RCC 7860 (cell line): ENCODE data around the gene TIMM17A.
A peak's percentile ranks its signal among the peaks of the same experiment; 100 is the strongest.

ENCODE experiments used
- DNase-seq: peaks from one replicate; pipeline ENCODE4 v3.0.0-alpha.2; 2015; ENCODE audit warnings: low spot score
- FAIRE-seq: peaks from 2 replicates; lab custom pipeline; 2012; peaks lifted over from hg19 to GRCh38; lab: Jason Lieb, UNC

The TIMM17A gene

DNA sequence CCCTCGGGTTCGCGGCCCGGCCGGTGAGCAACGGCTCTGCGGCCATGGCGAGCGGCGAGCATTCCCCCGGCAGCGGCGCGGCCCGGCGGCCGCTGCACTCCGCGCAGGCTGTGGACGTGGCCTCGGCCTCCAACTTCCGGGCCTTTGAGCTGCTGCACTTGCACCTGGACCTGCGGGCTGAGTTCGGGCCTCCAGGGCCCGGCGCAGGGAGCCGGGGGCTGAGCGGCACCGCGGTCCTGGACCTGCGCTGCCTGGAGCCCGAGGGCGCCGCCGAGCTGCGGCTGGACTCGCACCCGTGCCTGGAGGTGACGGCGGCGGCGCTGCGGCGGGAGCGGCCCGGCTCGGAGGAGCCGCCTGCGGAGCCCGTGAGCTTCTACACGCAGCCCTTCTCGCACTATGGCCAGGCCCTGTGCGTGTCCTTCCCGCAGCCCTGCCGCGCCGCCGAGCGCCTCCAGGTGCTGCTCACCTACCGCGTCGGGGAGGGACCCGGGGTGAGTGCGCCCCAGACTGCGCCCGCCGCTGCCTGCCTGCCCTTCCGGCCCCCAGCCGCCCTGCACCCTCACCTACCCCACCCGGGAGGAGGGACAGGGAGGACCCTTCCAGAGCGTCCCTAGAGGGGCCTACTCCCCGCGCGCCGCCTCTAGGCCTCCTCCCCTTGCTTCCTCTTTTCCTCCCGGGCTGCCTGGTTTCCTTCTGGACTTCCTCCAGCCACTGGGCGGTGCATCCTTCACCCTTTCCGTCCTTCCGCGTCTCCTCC, 27.5 kb downstream of the TIMM17A start, which contains the start of gene RNPEP:
RNPEP (plus strand) TSS at position 26 of the 757 bp plus-strand sequence; CDS start at position 45, 19 bp downstream.
- DNase-seq, result peak; percentile 76
- peak; percentile 71 for FAIRE-seq

DNA sequence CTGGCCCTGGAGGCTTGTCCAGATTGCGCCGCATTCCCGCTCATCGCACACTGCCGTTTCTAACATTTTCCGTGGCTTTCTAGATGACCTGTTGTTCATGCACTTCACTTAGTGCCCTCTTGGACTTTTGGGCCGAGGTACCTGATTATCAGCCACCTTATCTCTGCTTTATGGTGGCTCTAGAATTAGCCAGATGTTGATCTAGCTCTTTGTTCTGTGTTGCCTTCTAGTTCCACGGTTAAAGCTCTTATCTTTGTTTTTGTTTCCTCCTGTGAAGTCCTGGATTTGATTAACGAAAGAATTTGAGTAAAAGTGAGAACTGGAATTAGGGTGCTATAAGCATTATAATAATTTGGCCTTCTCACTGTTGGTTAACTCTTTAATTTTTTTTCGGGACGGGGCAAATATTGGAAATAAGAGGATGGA, 28.1 kb downstream of the TIMM17A start:
- no peak for FAIRE-seq
- DNase-seq, result no peak

DNA sequence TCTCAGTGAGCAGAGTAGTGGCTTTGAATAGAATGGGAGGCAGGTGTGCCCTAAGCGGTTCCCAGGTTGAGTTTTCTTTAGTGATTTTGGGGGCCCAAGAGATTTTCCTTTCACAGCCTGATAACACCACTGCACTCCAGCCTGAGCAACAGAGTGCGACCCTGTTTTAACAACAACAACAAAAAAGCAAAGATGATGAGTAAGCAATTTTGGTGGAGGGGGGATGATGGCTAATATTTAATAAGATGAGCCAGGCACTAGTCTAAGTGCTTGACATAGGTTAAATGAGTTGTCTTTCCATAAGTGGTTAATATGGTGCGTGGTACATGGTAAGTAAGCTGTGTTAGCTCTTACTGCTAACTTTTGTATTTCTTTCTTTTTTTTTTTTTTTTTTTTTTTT, 29.1 kb downstream of the TIMM17A start:
- DNase-seq (no peak), FAIRE-seq (no peak)

DNA sequence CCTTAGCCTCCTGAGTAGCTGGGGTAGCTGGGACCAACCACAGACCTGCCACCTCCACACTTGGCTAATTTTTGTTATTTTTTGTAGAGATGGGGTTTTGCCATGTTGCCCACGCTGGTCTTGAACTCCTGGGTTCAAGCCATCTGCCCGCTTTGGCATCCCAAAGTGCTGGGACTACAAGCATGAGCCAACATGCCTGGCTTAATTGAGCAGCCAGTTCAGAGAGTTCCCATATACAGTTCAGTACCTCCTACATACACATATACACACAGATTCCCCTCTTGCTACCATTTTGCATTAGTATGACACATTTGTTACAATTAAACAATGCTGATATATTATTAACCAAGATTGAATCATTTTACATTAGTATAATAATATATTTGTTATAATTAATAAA, 30.1 kb downstream of the TIMM17A start:
- FAIRE-seq (no peak), DNase-seq (no peak)

DNA sequence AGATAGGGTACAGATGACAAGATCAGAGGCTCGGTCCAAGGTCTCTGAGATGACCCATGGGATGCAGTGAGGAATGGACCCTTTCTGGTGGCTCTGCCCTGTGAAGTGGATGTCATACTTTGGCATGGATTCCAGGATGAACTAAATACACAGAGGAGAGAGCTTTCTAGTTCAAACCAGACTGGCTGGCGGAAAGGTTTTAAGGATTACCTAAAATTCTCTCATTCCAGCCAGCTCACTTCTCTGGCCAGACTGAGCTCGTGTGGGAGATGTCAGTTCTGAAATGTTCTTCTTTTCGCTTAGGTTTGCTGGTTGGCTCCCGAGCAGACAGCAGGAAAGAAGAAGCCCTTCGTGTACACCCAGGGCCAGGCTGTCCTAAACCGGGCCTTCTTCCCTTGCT, 33.3 kb downstream of the TIMM17A start:
- FAIRE-seq, result no peak
- no peak for DNase-seq

DNA sequence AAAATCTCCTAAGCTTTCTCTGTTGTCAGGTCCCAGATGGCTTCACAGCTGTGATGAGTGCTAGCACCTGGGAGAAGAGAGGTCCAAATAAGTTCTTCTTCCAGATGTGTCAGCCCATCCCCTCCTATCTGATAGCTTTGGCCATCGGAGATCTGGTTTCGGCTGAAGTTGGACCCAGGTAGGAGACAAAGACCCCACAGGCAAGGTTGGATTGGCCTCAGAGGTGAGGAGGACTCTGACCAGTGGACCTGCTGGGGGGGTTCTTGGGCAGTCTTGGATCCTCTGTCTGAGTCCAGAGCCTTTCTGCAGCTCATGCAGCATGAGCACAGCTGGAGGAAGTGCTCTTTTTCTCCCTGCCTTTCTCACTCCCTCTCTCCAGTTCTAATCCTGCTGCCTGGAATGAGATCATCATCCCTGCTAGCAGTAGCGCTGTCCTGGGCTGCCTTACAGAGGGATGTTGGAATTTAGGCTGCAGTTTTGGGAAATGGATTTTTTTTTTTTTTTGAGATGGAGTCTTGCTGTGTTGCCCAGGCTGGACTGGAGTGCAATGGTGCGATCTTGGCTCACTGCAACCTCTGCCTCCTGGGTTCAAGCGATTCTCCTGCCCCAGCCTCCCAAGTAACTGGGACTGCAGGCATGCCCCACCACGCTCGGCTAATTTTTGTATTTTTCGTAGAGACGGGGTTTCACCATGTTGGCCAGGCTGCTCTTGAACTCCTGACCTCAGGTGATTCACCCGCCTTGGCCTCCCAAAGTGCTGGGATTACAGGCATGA, 34.2 kb downstream of the TIMM17A start:
- DNase-seq, result no peak
- no peak for FAIRE-seq

DNA sequence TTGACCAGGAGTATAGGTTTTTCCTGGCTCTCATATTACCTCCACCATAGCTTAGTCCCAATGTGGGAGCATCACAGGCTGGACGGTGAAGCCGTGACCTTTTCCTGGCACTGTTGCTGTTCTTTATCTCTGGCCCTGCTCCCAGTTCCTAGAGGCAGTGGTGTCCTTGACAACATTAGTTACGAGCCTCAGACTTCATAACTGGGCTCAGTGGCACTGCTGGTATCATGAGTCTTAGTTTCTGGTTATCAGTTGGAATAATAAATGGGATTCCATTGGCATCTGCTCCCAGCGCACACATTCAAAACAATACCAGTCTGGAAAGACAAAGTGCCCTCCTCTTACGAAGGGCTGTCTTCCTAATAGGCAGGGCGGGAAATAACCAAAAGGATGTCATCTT, 35.1 kb downstream of the TIMM17A start:
- DNase-seq (no peak), FAIRE-seq (no peak)

DNA sequence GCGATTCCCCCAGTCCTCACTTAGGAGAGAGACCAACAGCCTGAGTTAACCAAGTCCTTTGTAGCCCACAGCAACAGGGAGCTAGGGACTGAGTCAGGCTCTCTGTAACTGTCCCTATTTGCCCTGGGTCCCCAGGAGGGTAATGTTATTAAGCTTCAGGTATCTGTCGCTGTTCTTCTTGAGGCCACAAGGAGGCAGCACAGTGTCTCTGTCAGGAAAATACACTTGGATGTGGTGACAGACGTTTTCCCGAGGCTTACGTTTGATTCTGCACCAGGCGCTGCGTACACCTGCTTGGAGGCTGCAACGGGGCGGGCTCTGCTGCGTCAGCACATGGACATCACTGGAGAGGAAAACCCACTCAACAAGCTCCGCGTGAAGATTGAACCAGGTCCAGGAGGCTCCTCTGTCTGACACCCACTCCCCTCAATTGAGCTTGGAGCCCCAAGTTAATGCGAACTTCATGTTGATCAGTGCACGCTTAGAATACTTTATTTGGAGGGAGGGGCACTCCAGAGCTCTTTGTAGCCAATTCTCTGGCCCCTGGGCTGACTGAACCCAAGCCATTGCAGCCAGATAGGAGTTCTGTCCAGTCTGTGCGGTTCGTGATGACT, 44.4 kb downstream of the TIMM17A start:
- DNase-seq (peak; percentile 65), FAIRE-seq (peak; percentile 45)

DNA sequence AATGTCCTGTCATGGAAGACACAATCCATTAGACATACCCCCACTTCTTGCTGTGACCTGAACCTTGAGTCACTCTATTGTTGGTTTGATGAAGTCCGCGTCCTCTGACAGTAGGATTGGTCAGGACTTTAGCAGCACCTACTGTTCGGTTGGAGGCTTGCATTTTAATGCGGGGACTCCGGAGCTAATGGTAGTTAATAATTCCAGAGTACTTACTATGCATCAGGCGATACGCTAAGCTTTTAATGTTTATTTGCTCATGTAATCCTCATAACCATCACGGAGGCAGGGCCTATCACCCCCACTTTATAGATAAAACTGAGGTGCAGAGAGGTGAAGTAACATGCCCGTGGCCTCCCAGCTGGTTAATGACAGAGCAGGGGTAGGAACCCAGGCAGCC, 47.2 kb downstream of the TIMM17A start:
- DNase-seq (no peak), FAIRE-seq (no peak)

DNA sequence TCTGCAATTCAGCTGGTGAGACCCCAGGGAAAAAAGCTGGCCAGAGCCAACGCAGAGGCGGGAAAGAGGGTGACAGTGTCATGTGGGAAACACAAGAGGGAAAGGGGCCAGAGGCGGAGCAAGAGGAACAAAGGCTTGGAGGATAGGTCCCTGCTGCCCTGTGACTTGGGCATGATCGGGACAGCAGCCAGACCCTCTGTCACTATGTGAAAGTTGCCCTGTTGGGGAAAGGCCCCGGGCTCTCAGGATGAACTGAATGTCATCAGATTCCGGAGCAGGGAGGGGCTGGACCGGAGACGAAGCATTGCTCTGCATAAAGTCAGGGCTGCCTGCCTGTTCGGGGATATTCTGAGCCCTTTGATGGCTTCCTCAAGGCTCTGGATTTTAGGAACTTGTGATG, 49.4 kb downstream of the TIMM17A start:
- FAIRE-seq (no peak), DNase-seq (no peak)

DNA sequence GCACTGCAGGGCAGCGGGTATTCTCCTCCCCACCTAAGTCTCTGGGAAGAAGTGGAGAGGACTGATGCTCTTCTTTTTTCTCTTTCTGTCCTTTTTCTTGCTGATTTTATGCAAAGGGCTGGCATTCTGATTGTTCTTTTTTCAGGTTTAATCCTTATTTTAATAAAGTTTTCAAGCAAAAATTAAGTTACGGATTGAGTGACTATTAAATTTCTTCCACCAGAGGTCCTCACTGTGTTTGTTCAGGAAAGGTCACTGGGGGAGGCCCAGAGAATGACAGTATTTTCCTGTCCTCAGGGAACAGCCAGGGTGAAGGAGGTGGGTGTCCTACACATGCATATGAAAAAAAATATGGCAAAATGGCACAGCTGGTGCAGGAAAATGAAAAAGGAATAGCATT, 50.7 kb downstream of the TIMM17A start:
- DNase-seq, result no peak

DNA sequence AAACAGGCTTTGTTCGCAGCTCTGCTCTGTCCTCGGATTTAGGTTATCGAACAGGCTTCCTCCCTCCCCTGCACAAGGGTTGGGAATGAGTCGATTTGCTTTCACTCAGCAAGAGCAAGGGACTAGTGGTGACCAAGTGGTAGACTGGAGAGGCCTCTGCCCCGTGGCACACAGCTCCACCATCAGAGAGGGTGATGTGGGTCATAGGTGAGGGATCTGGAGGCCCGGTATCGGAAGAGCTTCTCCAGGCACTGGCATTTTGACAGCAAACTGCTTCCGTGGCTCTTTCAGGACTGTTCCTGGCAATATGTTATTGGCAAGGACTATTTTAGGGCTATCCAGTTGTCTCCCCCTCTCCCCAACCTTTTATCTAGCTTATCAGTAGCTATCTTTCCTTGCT, 52.0 kb downstream of the TIMM17A start:
- DNase-seq, result no peak
- no peak for FAIRE-seq

More for the DNA sequence above, 50.7 kb downstream of the TIMM17A start:
- no peak for FAIRE-seq

DNA sequence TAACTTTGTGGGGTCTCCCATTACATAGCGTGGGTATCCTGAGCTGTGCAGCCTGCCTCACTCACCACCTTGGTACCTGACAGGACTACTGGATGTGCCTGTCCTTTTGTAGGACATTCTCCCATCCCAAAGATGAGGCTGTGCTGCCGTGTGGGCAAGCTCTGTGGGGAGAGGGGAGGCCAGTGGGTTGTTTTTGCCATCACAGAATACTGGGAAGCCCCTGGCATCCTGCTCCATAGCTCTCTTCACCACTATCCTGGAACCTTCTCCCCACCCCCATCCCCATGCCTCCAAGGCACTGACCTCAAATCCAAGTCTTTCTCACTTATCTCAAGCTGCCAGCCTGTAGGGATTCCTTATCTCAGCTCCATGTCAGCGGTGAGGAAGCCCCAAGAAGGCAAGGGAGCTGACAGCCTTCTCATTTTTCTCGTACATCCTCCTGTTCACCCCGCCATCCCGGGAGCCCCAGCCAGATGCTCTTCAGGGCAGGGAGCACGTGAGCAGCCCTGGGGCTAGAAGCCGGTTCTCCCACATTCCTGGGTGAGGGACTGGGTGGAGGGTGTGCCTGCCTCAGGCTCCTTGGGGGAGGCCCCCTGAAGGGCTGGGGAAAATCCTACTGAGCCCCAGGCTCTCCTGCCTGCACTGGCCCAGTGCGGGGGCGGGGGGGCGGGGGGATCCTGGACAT, 52.6 kb downstream of the TIMM17A start:
- FAIRE-seq, result no peak
- no peak for DNase-seq

DNA sequence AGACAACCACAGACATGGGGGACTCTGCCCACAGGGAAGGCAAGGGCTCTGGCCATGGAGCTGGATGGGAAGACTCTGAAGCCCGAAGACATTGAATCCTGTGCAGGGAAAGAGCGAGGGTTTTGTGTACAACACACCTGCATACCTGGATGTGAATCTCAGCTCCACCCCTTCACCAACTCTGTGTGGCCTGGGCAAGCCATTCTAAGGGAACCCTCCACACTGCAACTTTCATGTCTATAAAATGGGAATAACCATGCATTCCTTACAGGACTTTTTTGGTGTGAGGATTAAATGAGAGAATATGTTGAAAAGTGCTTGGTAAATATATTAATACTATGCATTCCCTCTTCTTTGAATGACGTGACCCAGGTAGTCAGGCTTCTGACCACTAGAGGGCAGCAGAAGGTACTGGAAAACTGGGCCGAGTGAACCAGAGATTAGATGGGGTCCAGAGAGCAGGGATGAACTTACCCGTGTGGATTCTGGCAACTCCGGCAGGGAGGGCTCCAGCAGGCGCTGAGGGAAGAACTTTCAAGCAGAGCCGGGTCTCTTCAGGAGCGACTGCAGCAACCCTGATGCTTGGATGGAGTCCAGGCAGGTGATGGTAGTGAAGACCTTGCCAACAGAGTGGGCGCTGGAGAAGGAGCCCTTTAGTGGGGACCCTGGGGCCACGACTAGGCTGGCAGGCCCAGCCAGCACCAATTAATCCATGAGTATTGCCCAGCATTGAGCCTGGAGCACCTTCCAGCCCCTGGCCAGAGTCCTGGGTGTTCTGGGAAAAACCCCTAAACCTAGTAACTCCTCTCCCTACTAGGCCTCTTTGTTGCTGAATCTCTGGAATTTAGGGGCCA, 54.2 kb downstream of the TIMM17A start:
- peak; percentile 83 for DNase-seq
- FAIRE-seq, result peak; percentile 80

DNA sequence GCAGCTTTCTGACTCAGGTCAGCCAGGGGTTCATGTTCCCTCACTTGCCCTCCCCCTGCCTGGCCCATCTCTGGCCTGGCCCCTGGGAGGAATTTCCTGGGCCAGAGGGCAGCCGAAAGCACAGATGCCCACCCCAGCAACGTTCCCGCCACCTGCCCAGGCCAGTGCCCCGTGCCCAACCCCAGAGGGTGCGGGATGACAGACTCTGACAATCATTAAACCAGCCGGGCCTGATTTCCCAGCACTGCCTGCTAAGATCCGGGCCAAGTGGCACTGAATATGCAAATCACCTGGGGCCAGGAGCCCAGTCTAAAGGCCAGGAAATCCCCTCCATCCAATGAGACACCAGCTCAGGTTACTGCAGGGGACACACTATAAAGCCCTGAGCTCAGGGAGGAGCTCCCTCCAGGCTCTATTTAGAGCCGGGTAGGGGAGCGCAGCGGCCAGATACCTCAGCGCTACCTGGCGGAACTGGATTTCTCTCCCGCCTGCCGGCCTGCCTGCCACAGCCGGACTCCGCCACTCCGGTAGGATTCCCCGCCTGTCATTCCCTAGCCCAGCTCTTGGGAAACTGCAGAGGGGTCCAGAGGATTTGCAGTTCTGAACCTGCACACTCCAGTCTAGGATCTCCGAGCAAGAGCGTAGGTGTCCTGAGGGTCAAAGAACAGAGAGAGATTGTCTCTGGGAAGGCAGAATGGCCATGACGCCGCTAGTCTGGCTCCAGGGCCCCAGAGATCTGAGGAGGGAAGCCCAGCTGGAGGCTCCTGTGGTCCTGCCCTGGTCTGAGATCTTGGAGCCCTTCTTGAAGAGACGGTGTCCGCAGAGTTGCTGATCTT, 55.1 kb downstream of the TIMM17A start, which contains the start of gene ELF3:
ELF3 (plus strand) TSS at position 408 of the 836 bp plus-strand sequence. CDS start 550 bp downstream, outside the sequence.
- FAIRE-seq (peak; percentile 97), DNase-seq (peak; percentile 99)

DNA sequence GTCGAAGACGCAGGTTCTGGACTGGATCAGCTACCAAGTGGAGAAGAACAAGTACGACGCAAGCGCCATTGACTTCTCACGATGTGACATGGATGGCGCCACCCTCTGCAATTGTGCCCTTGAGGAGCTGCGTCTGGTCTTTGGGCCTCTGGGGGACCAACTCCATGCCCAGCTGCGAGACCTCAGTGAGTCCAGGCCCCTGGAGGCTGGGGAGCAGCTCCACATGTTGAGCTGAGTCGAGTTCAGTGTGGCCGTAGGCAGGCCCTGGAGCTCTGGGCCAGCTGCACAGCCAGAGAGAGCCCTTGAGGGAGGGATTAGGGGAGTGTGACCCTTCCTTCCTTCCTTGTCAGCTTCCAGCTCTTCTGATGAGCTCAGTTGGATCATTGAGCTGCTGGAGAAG, 56.7 kb downstream of the TIMM17A start:
- no peak for FAIRE-seq
- DNase-seq, result no peak

DNA sequence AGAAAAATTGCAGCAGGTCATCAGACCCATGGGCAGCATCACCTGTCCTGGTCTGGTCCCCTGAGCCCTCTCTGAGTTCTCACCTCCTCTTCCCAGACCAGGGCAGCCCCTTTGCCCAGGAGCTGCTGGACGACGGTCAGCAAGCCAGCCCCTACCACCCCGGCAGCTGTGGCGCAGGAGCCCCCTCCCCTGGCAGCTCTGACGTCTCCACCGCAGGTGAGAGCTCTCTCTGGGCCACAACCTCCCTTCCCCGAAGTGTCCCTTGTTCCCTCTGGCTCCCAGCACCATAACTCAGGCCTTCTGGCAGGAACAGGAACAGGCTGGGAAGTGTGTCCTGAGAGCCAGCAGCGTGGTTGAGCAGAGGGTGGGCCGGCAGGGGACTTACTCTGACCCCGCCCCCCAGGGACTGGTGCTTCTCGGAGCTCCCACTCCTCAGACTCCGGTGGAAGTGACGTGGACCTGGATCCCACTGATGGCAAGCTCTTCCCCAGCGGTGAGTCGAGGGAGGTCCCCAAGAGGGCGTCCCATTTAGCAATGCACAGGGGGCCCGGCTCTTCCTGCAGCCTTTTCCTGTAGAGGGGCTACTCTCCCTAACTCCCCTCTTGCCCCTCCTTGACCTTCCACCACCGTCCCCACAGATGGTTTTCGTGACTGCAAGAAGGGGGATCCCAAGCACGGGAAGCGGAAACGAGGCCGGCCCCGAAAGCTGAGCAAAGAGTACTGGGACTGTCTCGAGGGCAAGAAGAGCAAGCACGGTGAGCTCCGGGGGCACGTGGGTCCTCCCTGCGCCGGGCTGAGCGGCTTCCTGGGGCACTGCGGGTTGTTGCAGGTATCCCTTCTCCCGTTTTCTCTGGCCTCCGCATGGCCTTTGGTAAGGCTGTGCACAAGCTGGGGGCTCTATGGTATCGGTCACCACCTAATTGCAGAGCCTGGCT, 57.5 kb downstream of the TIMM17A start:
- FAIRE-seq, result no peak
- no peak for DNase-seq

DNA sequence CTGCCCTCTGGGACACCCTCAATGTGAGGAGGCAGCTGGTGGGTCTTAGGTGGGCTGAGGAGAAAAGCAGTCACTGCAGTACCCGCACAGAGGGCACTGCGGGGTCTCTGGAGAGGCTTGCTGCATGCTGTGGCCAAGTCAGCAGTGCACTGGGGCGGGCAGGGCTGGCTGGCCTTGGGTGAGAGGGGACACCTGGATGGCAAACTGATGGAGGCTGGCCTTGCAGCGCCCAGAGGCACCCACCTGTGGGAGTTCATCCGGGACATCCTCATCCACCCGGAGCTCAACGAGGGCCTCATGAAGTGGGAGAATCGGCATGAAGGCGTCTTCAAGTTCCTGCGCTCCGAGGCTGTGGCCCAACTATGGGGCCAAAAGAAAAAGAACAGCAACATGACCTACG, 58.3 kb downstream of the TIMM17A start:
- FAIRE-seq (no peak), DNase-seq (no peak)
